ENCODE results near the gene SLC39A11. TPM values are rescaled to one million over a fixed set of nuclear protein-coding genes. Genes with fewer than 3 reads are reported as not detected.

The SLC39A11 gene
- total and polyA plus RNA-seq, 4 donors = 18.9 to 44.9 (median 28.2) TPM

- no peaks in the 10 kb centered on the region for H3K9me3 ChIP-seq (ENCODE audit: control insufficient read depth in 4 of 4, low read length in 3 of 4)
Observed at GRCh38 chr17:73140566-73140965, 48.1 kb upstream of the SLC39A11 start.

More at GRCh38 chr17:73140566-73140965, 48.1 kb upstream of the SLC39A11 start:
- Histone ChIP-seq H3K27ac (ENCODE audit: low read depth in 1 of 2, low read length in 2 of 2) (no peak overlapping the region), H3K4me3 (ENCODE audit: low read depth in 1 of 3, low read length in 3 of 3) (no peak overlapping the region), H3K4me1 (ENCODE audit: control insufficient read depth in 4 of 4, insufficient read depth in 4 of 4, low read length in 3 of 4) (no peaks in the 10 kb centered on the region), H3K27me3 (ENCODE audit: control insufficient read depth in 4 of 4, insufficient read depth in 4 of 4, low read length in 3 of 4) (no peaks in the 10 kb centered on the region), H3K9ac (ENCODE audit: low read depth in 1 of 2, low read length in 2 of 2) (no peak overlapping the region), H3K36me3 (ENCODE audit: control insufficient read depth in 4 of 4, insufficient read depth in 3 of 4, low read depth in 1 of 4, low read length in 3 of 4) (no peaks in the 10 kb centered on the region)
- DNase-seq (ENCODE audit: low spot score) = no peak
- TF ChIP-seq SP1 (IDR thresholded peaks at IDR 0.05) (no peak), FOXA2 (IDR thresholded peaks at IDR 0.05) (no peak), FOXA1 (IDR thresholded peaks at IDR 0.05) (no peak), MAX (IDR thresholded peaks at IDR 0.05) (no peak), HNF4G (IDR thresholded peaks at IDR 0.05) (no peak), RAD21 (IDR thresholded peaks at IDR 0.05) (no peak), JUND (IDR thresholded peaks at IDR 0.05) (no peak), EGR1 (IDR thresholded peaks at IDR 0.05; ENCODE audit: low read depth in 2 of 2) (no peak), YY1 (IDR thresholded peaks at IDR 0.05) (no peak), REST (IDR thresholded peaks at IDR 0.05) (no peak), GABPA (IDR thresholded peaks at IDR 0.05 in 1 of 2, conservative IDR thresholded peaks at IDR 0.05 in 1 of 2) (no peak), NR2F2 (IDR thresholded peaks at IDR 0.05) (no peak), RXRA (IDR thresholded peaks at IDR 0.05) (no peak), HNF4A (conservative IDR thresholded peaks at IDR 0.05) (no peak), TAF1 (conservative IDR thresholded peaks at IDR 0.05) (no peak)
- TF ChIP-seq, protein P1, sequence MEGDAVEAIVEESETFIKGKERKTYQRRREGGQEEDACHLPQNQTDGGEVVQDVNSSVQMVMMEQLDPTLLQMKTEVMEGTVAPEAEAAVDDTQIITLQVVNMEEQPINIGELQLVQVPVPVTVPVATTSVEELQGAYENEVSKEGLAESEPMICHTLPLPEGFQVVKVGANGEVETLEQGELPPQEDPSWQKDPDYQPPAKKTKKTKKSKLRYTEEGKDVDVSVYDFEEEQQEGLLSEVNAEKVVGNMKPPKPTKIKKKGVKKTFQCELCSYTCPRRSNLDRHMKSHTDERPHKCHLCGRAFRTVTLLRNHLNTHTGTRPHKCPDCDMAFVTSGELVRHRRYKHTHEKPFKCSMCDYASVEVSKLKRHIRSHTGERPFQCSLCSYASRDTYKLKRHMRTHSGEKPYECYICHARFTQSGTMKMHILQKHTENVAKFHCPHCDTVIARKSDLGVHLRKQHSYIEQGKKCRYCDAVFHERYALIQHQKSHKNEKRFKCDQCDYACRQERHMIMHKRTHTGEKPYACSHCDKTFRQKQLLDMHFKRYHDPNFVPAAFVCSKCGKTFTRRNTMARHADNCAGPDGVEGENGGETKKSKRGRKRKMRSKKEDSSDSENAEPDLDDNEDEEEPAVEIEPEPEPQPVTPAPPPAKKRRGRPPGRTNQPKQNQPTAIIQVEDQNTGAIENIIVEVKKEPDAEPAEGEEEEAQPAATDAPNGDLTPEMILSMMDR (IDR thresholded peaks at IDR 0.05; ENCODE audit: low read depth, low read length, missing input control) = no peak
- TF ChIP-seq, protein P2, sequence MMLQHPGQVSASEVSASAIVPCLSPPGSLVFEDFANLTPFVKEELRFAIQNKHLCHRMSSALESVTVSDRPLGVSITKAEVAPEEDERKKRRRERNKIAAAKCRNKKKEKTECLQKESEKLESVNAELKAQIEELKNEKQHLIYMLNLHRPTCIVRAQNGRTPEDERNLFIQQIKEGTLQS (IDR thresholded peaks at IDR 0.05) = no peak
- TF ChIP-seq, protein P3, sequence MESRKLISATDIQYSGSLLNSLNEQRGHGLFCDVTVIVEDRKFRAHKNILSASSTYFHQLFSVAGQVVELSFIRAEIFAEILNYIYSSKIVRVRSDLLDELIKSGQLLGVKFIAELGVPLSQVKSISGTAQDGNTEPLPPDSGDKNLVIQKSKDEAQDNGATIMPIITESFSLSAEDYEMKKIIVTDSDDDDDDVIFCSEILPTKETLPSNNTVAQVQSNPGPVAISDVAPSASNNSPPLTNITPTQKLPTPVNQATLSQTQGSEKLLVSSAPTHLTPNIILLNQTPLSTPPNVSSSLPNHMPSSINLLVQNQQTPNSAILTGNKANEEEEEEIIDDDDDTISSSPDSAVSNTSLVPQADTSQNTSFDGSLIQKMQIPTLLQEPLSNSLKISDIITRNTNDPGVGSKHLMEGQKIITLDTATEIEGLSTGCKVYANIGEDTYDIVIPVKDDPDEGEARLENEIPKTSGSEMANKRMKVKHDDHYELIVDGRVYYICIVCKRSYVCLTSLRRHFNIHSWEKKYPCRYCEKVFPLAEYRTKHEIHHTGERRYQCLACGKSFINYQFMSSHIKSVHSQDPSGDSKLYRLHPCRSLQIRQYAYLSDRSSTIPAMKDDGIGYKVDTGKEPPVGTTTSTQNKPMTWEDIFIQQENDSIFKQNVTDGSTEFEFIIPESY (IDR thresholded peaks at IDR 0.05) = no peak
- WGBS = 56% methylated on average over 5 of the region's 5 CpGs
